22Rv1 (cell line): ENCODE results near the gene UBR3.
"Not testable (repeated sequence)": the region's sequence is repeated elsewhere in the genome, so short reads cannot be mapped to it uniquely, and the experiment has no call there.

ENCODE experiments used
- H3K27ac ChIP-seq: fragments of 450-650 bp; 2 replicates; pipeline ENCODE4 v1.5.1; 2017
- CTCF ChIP-seq: fragments of 450-650 bp; IDR thresholded peaks from 2 replicates; pipeline ENCODE4 v1.5.1; 2017; ENCODE audit warnings: mild to moderate bottlenecking
- ZFX ChIP-seq: fragments of 450-650 bp; IDR thresholded peaks from 2 replicates; pipeline ENCODE4 v1.6.1; 2017; ENCODE audit warnings: antibody characterized with exemption, borderline replicate concordance

UBR3 gene

GRCh38 chr2:169818241-169818640 lies 9.0 kb upstream of the UBR3 start:
- no peak overlapping the region for H3K27ac ChIP-seq
- TF ChIP-seq CTCF (no peak), ZFX (no peak)

DNA sequence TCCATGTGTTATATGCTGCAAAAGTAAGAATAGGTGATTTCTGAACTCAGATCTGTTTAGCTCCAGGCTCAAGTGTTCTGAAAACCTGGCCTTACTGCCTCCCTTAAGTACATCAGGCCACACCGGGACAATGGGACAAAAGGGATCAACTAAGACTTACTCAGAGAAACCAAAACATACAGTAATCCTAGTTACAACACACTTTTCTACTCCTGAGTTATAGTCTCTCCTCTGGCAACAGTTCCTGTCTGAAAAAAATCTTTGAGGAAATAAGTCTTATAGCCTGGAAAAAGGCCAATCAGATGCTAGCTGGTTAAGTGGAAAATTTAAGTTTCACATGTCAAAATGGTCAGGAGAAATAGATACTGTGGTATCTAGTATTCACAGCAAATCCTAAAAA lies 8.1 kb upstream of the UBR3 start:
- H3K27ac ChIP-seq: no peak overlapping the region
- no peak for TF ChIP-seq ZFX
- no peak for TF ChIP-seq CTCF

GRCh38 chr2:169820101-169820500 lies 7.2 kb upstream of the UBR3 start:
- not testable (repeated sequence) for H3K27ac ChIP-seq

DNA sequence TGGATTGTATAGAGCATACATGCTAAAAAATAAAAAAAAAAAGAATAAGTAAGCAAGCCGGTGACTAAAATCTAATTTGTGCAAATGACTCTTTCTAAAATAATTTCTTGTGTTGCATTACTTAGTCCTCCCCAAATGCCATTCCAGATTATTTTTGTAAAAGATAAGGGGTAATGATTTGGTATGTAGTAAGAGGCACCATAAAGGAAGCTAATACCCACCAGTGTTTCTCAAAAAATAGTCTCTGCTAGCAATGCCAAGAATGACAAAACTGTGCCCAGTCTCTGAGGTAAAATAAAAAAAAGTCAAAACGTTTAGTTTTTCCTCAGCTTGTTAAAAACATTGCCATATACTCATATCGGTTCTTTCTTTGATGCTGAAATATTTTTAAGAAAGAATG lies 5.2 kb upstream of the UBR3 start:
- H3K27ac ChIP-seq: no peak overlapping the region
- TF ChIP-seq ZFX (no peak), CTCF (no peak)

DNA sequence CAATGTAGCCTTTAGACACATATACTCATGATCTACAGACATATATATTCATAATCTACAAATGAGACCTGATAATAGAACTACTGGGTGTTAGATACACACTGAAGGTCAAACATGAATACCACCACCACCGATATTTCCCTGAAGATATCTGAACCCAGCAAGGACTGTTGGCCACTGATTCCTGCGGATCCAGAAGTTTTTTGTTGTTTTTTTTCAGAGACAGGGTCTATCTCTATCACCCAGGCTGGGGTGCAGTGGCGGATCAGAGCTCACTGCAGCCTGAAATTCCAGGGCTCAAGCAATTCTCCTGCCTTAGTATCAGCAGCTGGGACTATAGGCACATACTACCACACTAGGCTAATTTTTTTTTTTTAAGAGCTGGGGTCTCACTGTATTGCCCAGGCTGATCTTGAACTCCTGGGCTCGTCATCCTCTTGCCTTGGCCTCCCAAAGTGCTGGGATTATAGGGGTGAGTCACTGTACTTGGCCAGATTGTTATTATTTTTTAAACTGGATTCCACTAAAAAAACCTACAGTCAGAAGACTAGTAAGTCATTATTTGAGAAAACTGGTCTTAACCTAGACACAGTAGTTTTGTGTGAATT lies 4.4 kb upstream of the UBR3 start:
- TF ChIP-seq CTCF (no peak), ZFX (no peak)
- no peak overlapping the region for H3K27ac ChIP-seq

GRCh38 chr2:169823996-169824372 lies 3.3 kb upstream of the UBR3 start:
- peak overlapping the region; percentile 66 for H3K27ac ChIP-seq
- TF ChIP-seq CTCF: no peak
- no peak for TF ChIP-seq ZFX

- peak within 1 kb of the TSS; percentile 66 for H3K27ac ChIP-seq
- TF ChIP-seq CTCF (peak; percentile 90), ZFX (no peak)
Measured at GRCh38 chr2:169824373-169825333, 2.6 kb upstream of the UBR3 start, which contains the start of gene METTL5. METTL5 (minus strand) TSS chr2:169824905; CDS start chr2:169824597, 308 bp downstream.
